GM10248 (cell line): Measurements from ENCODE around the gene BMPR1A.
A peak's percentile ranks its signal among the peaks of the same experiment; 100 is the strongest.

Experiments
- CTCF ChIA-PET: fragments of 300-600 bp; sonication (Branson Sonifier 250); formaldehyde crosslinking; extraction: SDS; loops from one replicate; lab custom pipeline; 2021; ENCODE audit warnings: antibody characterized with exemption; lab: Yijun Ruan, JAX
- POLR2A ChIA-PET: fragments of 350-650 bp; sonication (Branson Sonifier 250); formaldehyde crosslinking; extraction: SDS; loops from one replicate; lab custom pipeline; 2020; ENCODE audit warnings: antibody characterized with exemption; lab: Yijun Ruan, JAX
- DNase-seq: peaks from one replicate; pipeline ENCODE4 v3.0.0; 2012; ENCODE audit errors: extremely low spot score
- TF ChIP-seq, protein P1 (sequence below): IDR thresholded peaks from 2 replicates; pipeline ENCODE4 v1.5.1; 2012; ENCODE audit warnings: mild to moderate bottlenecking, low read depth; ENCODE audit errors: extremely low read depth, missing control alignments, control extremely low read depth

The BMPR1A gene

DNA sequence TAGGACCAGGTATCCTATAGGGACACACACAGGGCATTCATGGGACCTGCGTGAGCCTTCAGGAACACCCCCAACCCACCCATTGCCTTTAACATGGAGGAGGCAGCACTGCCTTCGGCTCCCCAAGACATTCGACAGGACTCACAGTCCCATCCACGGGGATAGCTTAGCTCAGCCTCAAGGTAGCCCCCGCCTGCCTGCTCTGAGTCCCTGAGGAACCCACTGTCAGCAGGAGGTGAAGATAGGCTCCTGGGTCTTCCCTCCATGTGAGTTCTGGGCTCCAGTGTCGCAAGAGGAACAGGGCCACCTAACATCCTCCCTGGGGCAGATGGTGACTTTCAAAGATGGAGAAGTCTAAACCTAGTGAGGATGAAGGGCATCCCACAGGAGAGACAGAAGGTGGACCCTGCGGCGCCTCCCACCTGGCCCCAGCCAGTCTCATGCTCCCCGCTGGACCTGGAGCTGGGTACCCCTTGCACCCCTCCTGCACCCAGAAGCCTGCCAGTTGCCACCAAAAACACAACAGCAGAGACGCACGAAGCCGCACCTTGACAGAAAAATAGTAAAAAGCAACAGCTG lies 207.0 kb downstream of the BMPR1A start:
- ChIA-PET POLR2A (no interaction called here), CTCF (interaction anchor here (15.9 kb wide), 1 partner anchor 21 kb away, joined by 238 read pairs; no protein-coding TSS in a partner anchor)
- no peak for DNase-seq
- TF ChIP-seq, protein P1, sequence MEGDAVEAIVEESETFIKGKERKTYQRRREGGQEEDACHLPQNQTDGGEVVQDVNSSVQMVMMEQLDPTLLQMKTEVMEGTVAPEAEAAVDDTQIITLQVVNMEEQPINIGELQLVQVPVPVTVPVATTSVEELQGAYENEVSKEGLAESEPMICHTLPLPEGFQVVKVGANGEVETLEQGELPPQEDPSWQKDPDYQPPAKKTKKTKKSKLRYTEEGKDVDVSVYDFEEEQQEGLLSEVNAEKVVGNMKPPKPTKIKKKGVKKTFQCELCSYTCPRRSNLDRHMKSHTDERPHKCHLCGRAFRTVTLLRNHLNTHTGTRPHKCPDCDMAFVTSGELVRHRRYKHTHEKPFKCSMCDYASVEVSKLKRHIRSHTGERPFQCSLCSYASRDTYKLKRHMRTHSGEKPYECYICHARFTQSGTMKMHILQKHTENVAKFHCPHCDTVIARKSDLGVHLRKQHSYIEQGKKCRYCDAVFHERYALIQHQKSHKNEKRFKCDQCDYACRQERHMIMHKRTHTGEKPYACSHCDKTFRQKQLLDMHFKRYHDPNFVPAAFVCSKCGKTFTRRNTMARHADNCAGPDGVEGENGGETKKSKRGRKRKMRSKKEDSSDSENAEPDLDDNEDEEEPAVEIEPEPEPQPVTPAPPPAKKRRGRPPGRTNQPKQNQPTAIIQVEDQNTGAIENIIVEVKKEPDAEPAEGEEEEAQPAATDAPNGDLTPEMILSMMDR = no peak

DNA sequence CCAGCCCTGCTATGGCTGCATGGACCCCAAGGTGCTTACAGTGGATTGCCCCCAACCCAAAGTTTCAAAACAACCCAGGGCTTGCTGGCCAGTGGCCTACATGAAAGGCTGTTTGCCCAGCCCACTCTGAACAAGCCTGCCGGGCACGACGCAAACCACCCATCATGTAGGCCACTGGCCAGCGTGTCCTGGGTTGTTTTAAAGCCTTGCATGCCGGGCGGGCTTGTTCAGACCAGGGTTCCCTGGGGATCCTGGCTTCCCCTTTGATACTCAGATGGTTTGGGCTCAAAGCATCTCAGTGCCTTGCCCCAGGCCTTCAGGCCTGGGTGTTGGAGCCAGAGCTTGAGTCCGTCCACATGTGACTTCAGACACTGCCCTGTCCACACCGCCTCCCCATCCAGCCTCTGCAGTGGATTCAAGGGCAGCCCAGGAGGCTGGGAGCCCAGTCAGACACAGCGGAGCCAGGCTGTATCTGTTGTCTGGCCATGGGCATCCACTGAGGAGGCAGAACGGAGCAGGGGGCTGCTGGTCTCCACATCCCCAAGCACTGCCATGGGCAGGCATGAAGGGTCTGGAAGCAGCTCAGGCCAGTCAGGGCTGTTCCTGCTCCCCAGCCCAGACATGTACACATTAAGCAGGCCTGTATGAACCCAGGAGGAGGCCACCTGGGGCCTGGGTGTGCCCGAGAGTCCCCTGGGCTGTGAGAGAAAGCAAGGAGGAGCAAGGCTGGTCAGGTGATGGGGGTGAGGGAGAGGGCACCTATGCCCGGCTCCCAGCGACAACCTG lies 207.8 kb downstream of the BMPR1A start:
- ChIA-PET CTCF (interaction anchor here (15.9 kb wide), 1 partner anchor 22 kb away, joined by 238 read pairs; no protein-coding TSS in a partner anchor), POLR2A (no interaction called here)

GRCh38 chr10:86964847-86965190 lies 208.4 kb downstream of the BMPR1A start:
- CTCF ChIA-PET = interaction anchor here (15.9 kb wide), 1 partner anchor 22 kb away, joined by 238 read pairs; no protein-coding TSS in a partner anchor
- no peak for DNase-seq
- TF ChIP-seq, protein P1 = no peak
- POLR2A ChIA-PET = no interaction called here

More for the DNA sequence above, 207.8 kb downstream of the BMPR1A start:
- no peak for DNase-seq
- TF ChIP-seq, protein P1 = no peak

GRCh38 chr10:86965986-86966654 lies 209.7 kb downstream of the BMPR1A start:
- DNase-seq = peak; percentile 39
- TF ChIP-seq, protein P1 = no peak
- ChIA-PET CTCF (interaction anchor here (0.9 to 15.9 kb wide), 14 partner anchors 8 to 286 kb away, joined by 3 to 238 read pairs (median 3); partner anchors contain the start of genes MMRN2 and SNCG), POLR2A (interaction anchor here (1.4 kb wide), 1 partner anchor 11 kb away, joined by 5 read pairs; no protein-coding TSS in a partner anchor)

GRCh38 chr10:86967481-86967941 lies 211.1 kb downstream of the BMPR1A start:
- DNase-seq = no peak
- ChIA-PET POLR2A (no interaction called here), CTCF (interaction anchor here (1.3 to 15.9 kb wide), 4 partner anchors 9 to 80 kb away, joined by 3 to 238 read pairs (median 20); partner anchors contain the start of genes MMRN2 and SNCG)
- TF ChIP-seq, protein P1 = no peak
